ENCODE data around the gene C11orf54. TPM values are rescaled to one million over a fixed set of nuclear protein-coding genes. Genes with fewer than 3 reads are reported as not detected.

C11orf54 gene
- polyA plus RNA-seq, 2 of the 4 experiments (the other 2 are of a cell fraction): 12.4 to 27.6 TPM

DNA sequence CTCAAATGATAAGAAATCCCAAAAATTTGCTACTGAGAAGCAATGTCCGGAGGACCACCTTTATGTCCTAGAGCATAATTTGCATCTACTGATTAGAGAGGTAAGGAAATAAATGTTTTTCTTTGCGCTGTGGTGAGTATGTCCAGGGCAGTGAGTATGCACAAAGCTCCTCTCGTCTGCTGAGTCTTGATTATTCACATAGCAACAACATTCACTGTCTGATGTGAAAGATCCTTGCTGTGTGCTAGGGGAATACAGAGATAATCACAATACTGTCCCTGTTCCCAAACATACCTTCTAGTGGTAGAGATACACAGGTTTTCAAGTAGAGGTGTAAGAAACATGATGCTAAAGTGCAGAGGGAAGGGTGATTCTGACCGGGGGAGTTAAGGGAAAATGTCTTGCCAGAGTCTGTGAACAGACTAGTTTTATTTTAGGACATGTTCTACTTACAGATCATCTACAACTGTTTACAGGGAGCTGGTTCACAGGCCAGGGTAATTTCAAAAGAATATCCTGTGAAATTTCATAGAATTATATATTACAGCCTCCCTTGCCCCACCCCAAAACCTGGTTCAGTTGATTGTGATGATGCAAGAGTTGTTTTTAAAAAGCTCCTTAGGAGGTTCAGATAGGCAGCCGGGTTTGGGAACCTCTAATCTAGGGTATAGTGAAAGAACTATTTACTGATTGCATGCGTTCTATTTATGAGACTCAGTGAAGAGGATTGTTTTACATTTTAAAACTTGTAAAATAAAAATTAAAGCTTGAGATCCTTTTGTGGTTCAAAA is 55.2 kb downstream of the C11orf54 start:
- FAIRE-seq (no peak), DNase-seq (ENCODE audit: low read depth in 1 of 2, low spot score in 1 of 2) (no peak), ATAC-seq (no peak)
- Histone ChIP-seq H3K4me2 (no peak overlapping the region), H3K9me3 (no peaks in the 10 kb centered on the region), H3K4me1 (no peaks in the 10 kb centered on the region), H3K27ac (no peak overlapping the region), H3K4me3 (no peak overlapping the region)
- no peak for TF ChIP-seq HEYL (CRISPR knock-in tag; IDR thresholded peaks at IDR 0.05)
- no peak for TF ChIP-seq NPAS2 (CRISPR knock-in tag; IDR thresholded peaks at IDR 0.05; ENCODE audit: borderline replicate concordance)
- TF ChIP-seq GATA3 (IDR thresholded peaks at IDR 0.05; ENCODE audit: borderline replicate concordance): no peak
- no peak for TF ChIP-seq FOSL2 (IDR thresholded peaks at IDR 0.05)
- no peak for TF ChIP-seq FOSL2 (CRISPR knock-in tag; IDR thresholded peaks at IDR 0.05)
- no peak for TF ChIP-seq CHD4 (IDR thresholded peaks at IDR 0.05; ENCODE audit: borderline replicate concordance)
- TF ChIP-seq CBX8 (IDR thresholded peaks at IDR 0.05): no peak
- TF ChIP-seq NR3C1 (IDR thresholded peaks at IDR 0.05): no peak
- TF ChIP-seq ZSCAN20 (CRISPR knock-in tag; IDR thresholded peaks at IDR 0.05): no peak
- no peak for TF ChIP-seq FOXS1 (CRISPR knock-in tag; IDR thresholded peaks at IDR 0.05)
- TF ChIP-seq, protein P1, sequence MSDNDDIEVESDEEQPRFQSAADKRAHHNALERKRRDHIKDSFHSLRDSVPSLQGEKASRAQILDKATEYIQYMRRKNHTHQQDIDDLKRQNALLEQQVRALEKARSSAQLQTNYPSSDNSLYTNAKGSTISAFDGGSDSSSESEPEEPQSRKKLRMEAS (IDR thresholded peaks at IDR 0.05): no peak
- TF ChIP-seq SREBF2 (IDR thresholded peaks at IDR 0.05): no peak
- no peak for TF ChIP-seq NFE2L2 (conservative IDR thresholded peaks at IDR 0.05; ENCODE audit: low read length)
- TF ChIP-seq JUNB (IDR thresholded peaks at IDR 0.05): no peak
- TF ChIP-seq, protein P2, sequence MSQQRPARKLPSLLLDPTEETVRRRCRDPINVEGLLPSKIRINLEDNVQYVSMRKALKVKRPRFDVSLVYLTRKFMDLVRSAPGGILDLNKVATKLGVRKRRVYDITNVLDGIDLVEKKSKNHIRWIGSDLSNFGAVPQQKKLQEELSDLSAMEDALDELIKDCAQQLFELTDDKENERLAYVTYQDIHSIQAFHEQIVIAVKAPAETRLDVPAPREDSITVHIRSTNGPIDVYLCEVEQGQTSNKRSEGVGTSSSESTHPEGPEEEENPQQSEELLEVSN (IDR thresholded peaks at IDR 0.05; ENCODE audit: borderline replicate concordance, low read depth): no peak
- no peak for TF ChIP-seq CBX2 (IDR thresholded peaks at IDR 0.05; ENCODE audit: borderline replicate concordance, low read depth)
- TF ChIP-seq POLR2AphosphoS2 (conservative IDR thresholded peaks at IDR 0.05; ENCODE audit: low read length): no peak
- no peak for TF ChIP-seq EP300 (IDR thresholded peaks at IDR 0.05)
- POLR2A ChIA-PET: no interaction called here
- 78% methylated on average over 6 of the region's 6 CpGs for WGBS (ENCODE audit: missing lambda C conversion rate)
- CTCF ChIA-PET: no interaction called here

DNA sequence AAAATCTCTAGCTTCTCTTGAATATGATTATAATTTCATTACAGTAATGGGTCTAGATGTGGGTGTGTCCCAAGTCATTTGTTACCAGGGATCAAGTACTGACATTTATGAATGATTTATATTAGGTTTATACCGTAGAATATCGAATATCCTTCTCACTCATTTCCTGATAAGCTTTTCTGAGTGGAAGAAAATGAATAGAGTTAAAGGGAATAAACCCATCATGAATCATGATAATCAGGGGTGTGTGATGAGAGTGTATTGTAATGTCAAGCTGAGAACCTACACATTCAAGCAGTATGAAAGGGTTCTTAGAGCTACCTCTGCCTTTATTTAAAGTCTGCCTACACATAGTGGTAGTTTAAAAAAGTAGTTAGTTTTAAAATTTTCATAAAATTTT is 59.9 kb downstream of the C11orf54 start:
- WGBS (ENCODE audit: missing lambda C conversion rate): 87% methylated on average over 2 of the region's 2 CpGs
- TF ChIP-seq FOSB (CRISPR knock-in tag; IDR thresholded peaks at IDR 0.05) (no peak), HOXB13 (CRISPR knock-in tag; IDR thresholded peaks at IDR 0.05; ENCODE audit: low read depth) (no peak), RAD21 (conservative IDR thresholded peaks at IDR 0.05 in 1 of 2, IDR thresholded peaks at IDR 0.05 in 1 of 2) (no peak), EHMT2 (IDR thresholded peaks at IDR 0.05; ENCODE audit: low read depth) (no peak), POLR2AphosphoS2 (conservative IDR thresholded peaks at IDR 0.05; ENCODE audit: low read length) (no peak), EP300 (IDR thresholded peaks at IDR 0.05) (no peak), MAFK (IDR thresholded peaks at IDR 0.05; ENCODE audit: partially characterized antibody) (no peak), JUN (IDR thresholded peaks at IDR 0.05) (no peak), RCOR1 (IDR thresholded peaks at IDR 0.05; ENCODE audit: low read depth, low read length) (no peak), BHLHE40 (IDR thresholded peaks at IDR 0.05; ENCODE audit: low read depth, low read length) (no peak), ZC3H11A (IDR thresholded peaks at IDR 0.05) (no peak), POLR2A (IDR thresholded peaks at IDR 0.05; ENCODE audit: low read length) (no peak), ZSCAN20 (CRISPR knock-in tag; IDR thresholded peaks at IDR 0.05) (no peak), MYC (IDR thresholded peaks at IDR 0.05; ENCODE audit: borderline replicate concordance, low read length) (no peak), HOXA7 (CRISPR knock-in tag; IDR thresholded peaks at IDR 0.05) (no peak), KDM1A (IDR thresholded peaks at IDR 0.05; ENCODE audit: low read depth) (no peak)
- TF ChIP-seq, protein P3, sequence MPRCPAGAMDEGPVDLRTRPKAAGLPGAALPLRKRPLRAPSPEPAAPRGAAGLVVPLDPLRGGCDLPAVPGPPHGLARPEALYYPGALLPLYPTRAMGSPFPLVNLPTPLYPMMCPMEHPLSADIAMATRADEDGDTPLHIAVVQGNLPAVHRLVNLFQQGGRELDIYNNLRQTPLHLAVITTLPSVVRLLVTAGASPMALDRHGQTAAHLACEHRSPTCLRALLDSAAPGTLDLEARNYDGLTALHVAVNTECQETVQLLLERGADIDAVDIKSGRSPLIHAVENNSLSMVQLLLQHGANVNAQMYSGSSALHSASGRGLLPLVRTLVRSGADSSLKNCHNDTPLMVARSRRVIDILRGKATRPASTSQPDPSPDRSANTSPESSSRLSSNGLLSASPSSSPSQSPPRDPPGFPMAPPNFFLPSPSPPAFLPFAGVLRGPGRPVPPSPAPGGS (IDR thresholded peaks at IDR 0.05): no peak
- TF ChIP-seq, protein P4, sequence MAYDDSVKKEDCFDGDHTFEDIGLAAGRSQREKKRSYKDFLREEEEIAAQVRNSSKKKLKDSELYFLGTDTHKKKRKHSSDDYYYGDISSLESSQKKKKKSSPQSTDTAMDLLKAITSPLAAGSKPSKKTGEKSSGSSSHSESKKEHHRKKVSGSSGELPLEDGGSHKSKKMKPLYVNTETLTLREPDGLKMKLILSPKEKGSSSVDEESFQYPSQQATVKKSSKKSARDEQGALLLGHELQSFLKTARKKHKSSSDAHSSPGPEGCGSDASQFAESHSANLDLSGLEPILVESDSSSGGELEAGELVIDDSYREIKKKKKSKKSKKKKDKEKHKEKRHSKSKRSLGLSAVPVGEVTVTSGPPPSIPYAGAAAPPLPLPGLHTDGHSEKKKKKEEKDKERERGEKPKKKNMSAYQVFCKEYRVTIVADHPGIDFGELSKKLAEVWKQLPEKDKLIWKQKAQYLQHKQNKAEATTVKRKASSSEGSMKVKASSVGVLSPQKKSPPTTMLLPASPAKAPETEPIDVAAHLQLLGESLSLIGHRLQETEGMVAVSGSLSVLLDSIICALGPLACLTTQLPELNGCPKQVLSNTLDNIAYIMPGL (CRISPR knock-in tag; IDR thresholded peaks at IDR 0.05; ENCODE audit: borderline replicate concordance): no peak
- TF ChIP-seq, protein P5, sequence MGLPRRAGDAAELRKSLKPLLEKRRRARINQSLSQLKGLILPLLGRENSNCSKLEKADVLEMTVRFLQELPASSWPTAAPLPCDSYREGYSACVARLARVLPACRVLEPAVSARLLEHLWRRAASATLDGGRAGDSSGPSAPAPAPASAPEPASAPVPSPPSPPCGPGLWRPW (IDR thresholded peaks at IDR 0.05): no peak
- TF ChIP-seq, protein P6, sequence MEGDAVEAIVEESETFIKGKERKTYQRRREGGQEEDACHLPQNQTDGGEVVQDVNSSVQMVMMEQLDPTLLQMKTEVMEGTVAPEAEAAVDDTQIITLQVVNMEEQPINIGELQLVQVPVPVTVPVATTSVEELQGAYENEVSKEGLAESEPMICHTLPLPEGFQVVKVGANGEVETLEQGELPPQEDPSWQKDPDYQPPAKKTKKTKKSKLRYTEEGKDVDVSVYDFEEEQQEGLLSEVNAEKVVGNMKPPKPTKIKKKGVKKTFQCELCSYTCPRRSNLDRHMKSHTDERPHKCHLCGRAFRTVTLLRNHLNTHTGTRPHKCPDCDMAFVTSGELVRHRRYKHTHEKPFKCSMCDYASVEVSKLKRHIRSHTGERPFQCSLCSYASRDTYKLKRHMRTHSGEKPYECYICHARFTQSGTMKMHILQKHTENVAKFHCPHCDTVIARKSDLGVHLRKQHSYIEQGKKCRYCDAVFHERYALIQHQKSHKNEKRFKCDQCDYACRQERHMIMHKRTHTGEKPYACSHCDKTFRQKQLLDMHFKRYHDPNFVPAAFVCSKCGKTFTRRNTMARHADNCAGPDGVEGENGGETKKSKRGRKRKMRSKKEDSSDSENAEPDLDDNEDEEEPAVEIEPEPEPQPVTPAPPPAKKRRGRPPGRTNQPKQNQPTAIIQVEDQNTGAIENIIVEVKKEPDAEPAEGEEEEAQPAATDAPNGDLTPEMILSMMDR (IDR thresholded peaks at IDR 0.05): no peak
- POLR2A ChIA-PET: interaction anchor here (1.5 kb wide), 1 partner anchor 17 kb away, joined by 6 read pairs; the partner anchor contains the start of gene MED17
- no peak for ATAC-seq
- no peak for DNase-seq (ENCODE audit: low read depth in 1 of 2, low spot score in 1 of 2)
- Histone ChIP-seq H3K4me1 (no peaks in the 10 kb centered on the region), H3K9me3 (no peaks in the 10 kb centered on the region), H3K4me2 (no peak overlapping the region), H3K4me3 (no peak overlapping the region), H3K27ac (no peak overlapping the region)
- FAIRE-seq: no peak
- CTCF ChIA-PET: interaction anchor here (0.5 kb wide), 1 partner anchor 717 kb away, joined by 4 read pairs; no protein-coding TSS in a partner anchor
